ENCODE measurements around the gene TRPV3.

DNA sequence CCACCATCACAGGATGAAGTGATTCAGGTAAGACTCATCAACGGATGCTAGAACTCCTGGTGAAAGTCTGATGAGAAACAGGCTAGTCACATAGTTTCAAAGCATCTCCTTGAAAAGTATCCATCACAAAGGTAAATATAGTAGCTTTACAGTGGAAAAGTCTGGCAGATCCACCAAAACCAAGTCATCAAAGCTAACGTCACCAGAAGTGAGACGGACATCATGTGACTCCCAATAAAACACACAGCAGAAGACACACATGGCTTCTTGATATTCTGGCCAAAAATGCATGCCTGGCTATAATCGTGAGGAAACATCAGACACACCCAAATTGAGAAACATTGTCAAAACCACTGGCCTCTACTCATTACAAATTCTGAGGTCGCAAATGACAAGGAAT is 17.9 kb upstream of the TRPV3 start:
- TF ChIP-seq, protein P1, sequence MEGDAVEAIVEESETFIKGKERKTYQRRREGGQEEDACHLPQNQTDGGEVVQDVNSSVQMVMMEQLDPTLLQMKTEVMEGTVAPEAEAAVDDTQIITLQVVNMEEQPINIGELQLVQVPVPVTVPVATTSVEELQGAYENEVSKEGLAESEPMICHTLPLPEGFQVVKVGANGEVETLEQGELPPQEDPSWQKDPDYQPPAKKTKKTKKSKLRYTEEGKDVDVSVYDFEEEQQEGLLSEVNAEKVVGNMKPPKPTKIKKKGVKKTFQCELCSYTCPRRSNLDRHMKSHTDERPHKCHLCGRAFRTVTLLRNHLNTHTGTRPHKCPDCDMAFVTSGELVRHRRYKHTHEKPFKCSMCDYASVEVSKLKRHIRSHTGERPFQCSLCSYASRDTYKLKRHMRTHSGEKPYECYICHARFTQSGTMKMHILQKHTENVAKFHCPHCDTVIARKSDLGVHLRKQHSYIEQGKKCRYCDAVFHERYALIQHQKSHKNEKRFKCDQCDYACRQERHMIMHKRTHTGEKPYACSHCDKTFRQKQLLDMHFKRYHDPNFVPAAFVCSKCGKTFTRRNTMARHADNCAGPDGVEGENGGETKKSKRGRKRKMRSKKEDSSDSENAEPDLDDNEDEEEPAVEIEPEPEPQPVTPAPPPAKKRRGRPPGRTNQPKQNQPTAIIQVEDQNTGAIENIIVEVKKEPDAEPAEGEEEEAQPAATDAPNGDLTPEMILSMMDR (IDR thresholded peaks at IDR 0.05; ENCODE audit: low read depth, low read length, missing input control) = no peak
- TF ChIP-seq RAD21 (IDR thresholded peaks at IDR 0.05) = no peak
- no peak for TF ChIP-seq EGR1 (IDR thresholded peaks at IDR 0.05; ENCODE audit: low read depth in 2 of 2)
- TF ChIP-seq, protein P2, sequence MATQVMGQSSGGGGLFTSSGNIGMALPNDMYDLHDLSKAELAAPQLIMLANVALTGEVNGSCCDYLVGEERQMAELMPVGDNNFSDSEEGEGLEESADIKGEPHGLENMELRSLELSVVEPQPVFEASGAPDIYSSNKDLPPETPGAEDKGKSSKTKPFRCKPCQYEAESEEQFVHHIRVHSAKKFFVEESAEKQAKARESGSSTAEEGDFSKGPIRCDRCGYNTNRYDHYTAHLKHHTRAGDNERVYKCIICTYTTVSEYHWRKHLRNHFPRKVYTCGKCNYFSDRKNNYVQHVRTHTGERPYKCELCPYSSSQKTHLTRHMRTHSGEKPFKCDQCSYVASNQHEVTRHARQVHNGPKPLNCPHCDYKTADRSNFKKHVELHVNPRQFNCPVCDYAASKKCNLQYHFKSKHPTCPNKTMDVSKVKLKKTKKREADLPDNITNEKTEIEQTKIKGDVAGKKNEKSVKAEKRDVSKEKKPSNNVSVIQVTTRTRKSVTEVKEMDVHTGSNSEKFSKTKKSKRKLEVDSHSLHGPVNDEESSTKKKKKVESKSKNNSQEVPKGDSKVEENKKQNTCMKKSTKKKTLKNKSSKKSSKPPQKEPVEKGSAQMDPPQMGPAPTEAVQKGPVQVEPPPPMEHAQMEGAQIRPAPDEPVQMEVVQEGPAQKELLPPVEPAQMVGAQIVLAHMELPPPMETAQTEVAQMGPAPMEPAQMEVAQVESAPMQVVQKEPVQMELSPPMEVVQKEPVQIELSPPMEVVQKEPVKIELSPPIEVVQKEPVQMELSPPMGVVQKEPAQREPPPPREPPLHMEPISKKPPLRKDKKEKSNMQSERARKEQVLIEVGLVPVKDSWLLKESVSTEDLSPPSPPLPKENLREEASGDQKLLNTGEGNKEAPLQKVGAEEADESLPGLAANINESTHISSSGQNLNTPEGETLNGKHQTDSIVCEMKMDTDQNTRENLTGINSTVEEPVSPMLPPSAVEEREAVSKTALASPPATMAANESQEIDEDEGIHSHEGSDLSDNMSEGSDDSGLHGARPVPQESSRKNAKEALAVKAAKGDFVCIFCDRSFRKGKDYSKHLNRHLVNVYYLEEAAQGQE (IDR thresholded peaks at IDR 0.05) = no peak
- TF ChIP-seq HNF4A (conservative IDR thresholded peaks at IDR 0.05) = no peak
- no peak for TF ChIP-seq RXRA (IDR thresholded peaks at IDR 0.05)
- TF ChIP-seq FOXA1 (IDR thresholded peaks at IDR 0.05) = no peak
- TF ChIP-seq, protein P3, sequence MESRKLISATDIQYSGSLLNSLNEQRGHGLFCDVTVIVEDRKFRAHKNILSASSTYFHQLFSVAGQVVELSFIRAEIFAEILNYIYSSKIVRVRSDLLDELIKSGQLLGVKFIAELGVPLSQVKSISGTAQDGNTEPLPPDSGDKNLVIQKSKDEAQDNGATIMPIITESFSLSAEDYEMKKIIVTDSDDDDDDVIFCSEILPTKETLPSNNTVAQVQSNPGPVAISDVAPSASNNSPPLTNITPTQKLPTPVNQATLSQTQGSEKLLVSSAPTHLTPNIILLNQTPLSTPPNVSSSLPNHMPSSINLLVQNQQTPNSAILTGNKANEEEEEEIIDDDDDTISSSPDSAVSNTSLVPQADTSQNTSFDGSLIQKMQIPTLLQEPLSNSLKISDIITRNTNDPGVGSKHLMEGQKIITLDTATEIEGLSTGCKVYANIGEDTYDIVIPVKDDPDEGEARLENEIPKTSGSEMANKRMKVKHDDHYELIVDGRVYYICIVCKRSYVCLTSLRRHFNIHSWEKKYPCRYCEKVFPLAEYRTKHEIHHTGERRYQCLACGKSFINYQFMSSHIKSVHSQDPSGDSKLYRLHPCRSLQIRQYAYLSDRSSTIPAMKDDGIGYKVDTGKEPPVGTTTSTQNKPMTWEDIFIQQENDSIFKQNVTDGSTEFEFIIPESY (IDR thresholded peaks at IDR 0.05) = no peak
- no peak for TF ChIP-seq SP1 (IDR thresholded peaks at IDR 0.05)
- no peak for TF ChIP-seq YY1 (IDR thresholded peaks at IDR 0.05)
- TF ChIP-seq TAF1 (conservative IDR thresholded peaks at IDR 0.05) = no peak
